AG04450 (cell line): ENCODE measurements around the gene SRL. TPM values are rescaled to one million over a fixed set of nuclear protein-coding genes. Genes with fewer than 3 reads are reported as not detected.

Source experiments
- CTCF ChIA-PET: fragments of 300-600, 350-600 bp; formaldehyde crosslinking; extraction: SDS; loops from one replicate; lab custom pipeline; 2022; ENCODE audit warnings: antibody characterized with exemption, inconsistent platforms; lab: Charles Lee
- POLR2A ChIA-PET: fragments of 350-600 bp; formaldehyde crosslinking; extraction: SDS; loops from one replicate; lab custom pipeline; 2021; ENCODE audit warnings: antibody characterized with exemption, inconsistent platforms; lab: Yijun Ruan, JAX
- DNase-seq: peaks from one replicate; pipeline ENCODE4 v3.0.0-alpha.2; 2011; ENCODE audit warnings: low read depth, low spot score
- H3K27ac ChIP-seq: one replicate; pipeline ENCODE4 v1.5.1; 2012; ENCODE audit warnings: low read depth, low read length, control low read depth
- H3K27me3 ChIP-seq: one replicate; pipeline ENCODE4 v1.6.0; 2012; ENCODE audit warnings: low read length; ENCODE audit not compliant: control insufficient read depth, insufficient read depth
- H3K4me3 ChIP-seq: 2 replicates; pipeline ENCODE4 v1.5.1; 2011; ENCODE audit warnings: mild to moderate bottlenecking, low read depth, low read length, control low read depth
- H3K9me3 ChIP-seq: 2 replicates; pipeline ENCODE4 v1.5.1; 2012; ENCODE audit warnings: low read length; ENCODE audit not compliant: control insufficient read depth, insufficient read depth
- CTCF ChIP-seq: IDR thresholded peaks from 2 replicates; pipeline ENCODE4 v1.5.1; 2011; ENCODE audit warnings: low read depth, low read length, control low read depth, inconsistent platforms
- polyA minus RNA-seq: library from RNA; depleted of rRNA, polyadenylated mRNA; stranded (reverse); fragments of >200 nt; gene quantifications from 2 replicates; pipeline ENCODE4 v1.2.3, GENCODE V29; 2011; rRNA and poly(A)+ RNA removed
- polyA plus RNA-seq: library from polyadenylated mRNA; depleted of rRNA; stranded (reverse); fragments of >200 nt; gene quantifications from 2 replicates; pipeline ENCODE4 v1.2.3, GENCODE V29; 2011; rRNA removed

SRL gene
- polyA plus RNA-seq (0.05 TPM in 2 replicates), polyA minus RNA-seq (0.09 and 0.14 TPM in 2 replicates)

DNA sequence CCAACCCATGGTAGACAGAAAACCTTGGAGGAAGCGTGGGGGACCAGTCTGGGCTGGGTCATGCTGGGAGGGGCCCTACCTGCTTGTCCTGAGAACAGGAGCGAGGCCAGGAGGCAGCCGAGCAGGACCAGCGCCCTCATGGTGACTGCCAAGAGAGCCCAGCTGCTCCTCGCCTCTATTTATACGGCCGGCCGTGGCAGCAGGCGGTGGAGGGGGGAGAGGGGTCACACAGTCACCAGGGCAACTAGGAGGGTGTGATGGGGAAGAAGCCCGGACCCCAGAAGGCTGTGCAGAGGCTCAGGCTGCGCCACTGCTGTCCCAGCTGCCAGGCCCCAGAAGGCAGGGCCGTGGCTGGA, at the start of gene SRL:
Gene SRL, minus strand, starts transcription at position 153 of the 356 bp plus-strand sequence. Its CDS starts 13 bp downstream, at position 140.
- CTCF ChIA-PET = no interaction called here
- H3K27me3 ChIP-seq = peaks cover 3% of the 10 kb centered on the region
- POLR2A ChIA-PET = no interaction called here
- no peak for TF ChIP-seq CTCF
- no peaks in the 10 kb centered on the region; the same call in 1 of the 2 replicates for H3K9me3 ChIP-seq
- DNase-seq = no peak
- no peak within 1 kb of the TSS for H3K4me3 ChIP-seq
- H3K27ac ChIP-seq = no peak within 1 kb of the TSS

DNA sequence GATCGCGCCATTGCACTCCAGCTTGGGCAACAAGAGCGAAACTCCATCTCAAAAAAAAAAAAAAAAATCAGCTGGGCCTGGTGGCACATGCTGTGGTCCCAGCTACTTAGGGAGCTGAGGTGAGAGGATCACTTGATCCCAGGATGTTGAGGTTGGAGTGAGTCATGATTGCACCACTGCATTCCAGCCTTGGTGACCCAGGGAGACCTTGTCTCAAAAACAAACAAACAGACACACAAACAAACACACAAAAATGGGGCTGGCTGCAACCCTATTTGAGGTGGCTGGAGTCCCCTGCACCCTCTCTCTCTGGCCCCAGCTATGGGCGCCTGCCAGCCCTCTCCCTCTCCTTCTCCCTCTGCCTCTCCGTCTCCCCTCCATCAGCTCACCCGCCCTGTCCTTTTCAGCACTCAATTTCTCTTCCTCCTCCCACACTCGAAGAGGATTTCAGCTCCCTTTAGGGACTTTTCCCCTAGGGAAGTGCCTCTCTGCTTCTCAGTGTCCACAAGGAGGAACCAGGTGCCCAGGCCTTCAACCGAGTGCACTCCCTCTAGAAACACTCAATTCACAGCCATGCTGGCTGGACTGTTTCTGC, 48.5 kb upstream of the SRL start:
- TF ChIP-seq CTCF = peak; percentile 45
- Histone ChIP-seq H3K4me3 (no peak overlapping the region), H3K9me3 (no peaks in the 10 kb centered on the region), H3K27me3 (no peaks in the 10 kb centered on the region), H3K27ac (peak overlapping the region; percentile 68)
- CTCF ChIA-PET = interaction anchor here (0.7 to 3.0 kb wide), 5 partner anchors 17 to 112 kb away, joined by 3 to 15 read pairs (median 6); no protein-coding TSS in a partner anchor
- POLR2A ChIA-PET = interaction anchor here (0.8 to 1.3 kb wide), 3 partner anchors 9 to 38 kb away, joined by 3 to 6 read pairs (median 3); no protein-coding TSS in a partner anchor
- no peak for DNase-seq

- Histone ChIP-seq H3K9me3 (no peaks in the 10 kb centered on the region), H3K27me3 (no peaks in the 10 kb centered on the region), H3K4me3 (no peak overlapping the region), H3K27ac (no peak overlapping the region)
- ChIA-PET CTCF (interaction anchor here (0.6 to 3.0 kb wide), 22 partner anchors 9 to 142 kb away, joined by 3 to 15 read pairs (median 4); no protein-coding TSS in a partner anchor), POLR2A (interaction anchor here (1.0 kb wide), 1 partner anchor 17 kb away, joined by 3 read pairs; no protein-coding TSS in a partner anchor)
- no peak for DNase-seq
- TF ChIP-seq CTCF = peak; percentile 92
Observed at GRCh38 chr16:4288148-4288921, 46.5 kb upstream of the SRL start.

DNA sequence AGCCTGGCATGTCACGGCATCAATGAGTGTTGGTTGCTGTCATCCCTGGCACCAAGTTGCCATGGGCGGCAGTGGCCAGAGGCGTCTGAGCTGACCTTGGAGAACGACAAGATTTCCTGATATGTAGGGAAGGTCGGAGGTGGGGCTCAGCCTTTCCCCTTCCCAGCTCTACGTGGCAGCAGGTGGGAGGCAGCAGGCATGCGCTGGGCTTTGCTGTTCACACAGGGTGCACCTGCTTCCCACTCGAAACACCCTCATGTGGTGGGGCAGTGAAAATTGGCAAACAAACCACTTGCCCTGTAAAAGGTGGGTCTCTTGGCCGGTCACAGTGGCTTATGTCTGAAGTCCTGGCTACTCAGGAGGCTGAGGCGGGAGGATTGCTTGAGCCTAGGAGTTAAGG, 43.3 kb upstream of the SRL start:
- ChIA-PET POLR2A (no interaction called here), CTCF (no interaction called here)
- Histone ChIP-seq H3K9me3 (no peaks in the 10 kb centered on the region), H3K27me3 (no peaks in the 10 kb centered on the region), H3K27ac (no peak overlapping the region), H3K4me3 (no peak overlapping the region)
- TF ChIP-seq CTCF = no peak
- no peak for DNase-seq
